ENCODE results near the gene ERC2. TPM values are rescaled to one million over a fixed set of nuclear protein-coding genes. Genes with fewer than 3 reads are reported as not detected.

The ERC2 gene
- total RNA-seq, 1 donor = 0.36 TPM

GRCh38 chr3:55659701-55660100, 808.6 kb downstream of the ERC2 start:
- Histone ChIP-seq H3K36me3 (ENCODE audit: insufficient read depth, low read length) (no peaks in the 10 kb centered on the region), H3K27ac (ENCODE audit: low read depth, low read length) (no peak overlapping the region), H3K4me2 (ENCODE audit: insufficient read depth, low read length) (no peak overlapping the region), H3K4me3 (ENCODE audit: insufficient read depth, low read length) (no peak overlapping the region), H3K27me3 (ENCODE audit: insufficient read depth, low read length) (no peaks in the 10 kb centered on the region), H3K79me2 (ENCODE audit: insufficient read depth, low read length) (no peaks in the 10 kb centered on the region), H3K4me1 (ENCODE audit: insufficient read depth, low read length) (peaks cover 9% of the 10 kb centered on the region), H3K9me3 (ENCODE audit: low read depth, low read length) (no peaks in the 10 kb centered on the region), H4K20me1 (ENCODE audit: insufficient read depth, low read length) (no peaks in the 10 kb centered on the region), H2AFZ (ENCODE audit: low read length) (no peak overlapping the region)
- TF ChIP-seq CTCF (IDR thresholded peaks at IDR 0.05; ENCODE audit: extremely low read depth, low read depth, low read length) = no peak
- DNase-seq (ENCODE audit: insufficient read length, low spot score, missing footprints) = no peak

- Histone ChIP-seq H3K27me3 (ENCODE audit: insufficient read depth, low read length) (no peaks in the 10 kb centered on the region), H4K20me1 (ENCODE audit: insufficient read depth, low read length) (no peaks in the 10 kb centered on the region), H3K9me3 (ENCODE audit: low read depth, low read length) (no peaks in the 10 kb centered on the region), H3K79me2 (ENCODE audit: insufficient read depth, low read length) (no peaks in the 10 kb centered on the region), H3K4me3 (ENCODE audit: insufficient read depth, low read length) (no peak overlapping the region), H3K27ac (ENCODE audit: low read depth, low read length) (no peak overlapping the region), H3K4me1 (ENCODE audit: insufficient read depth, low read length) (peaks cover 9% of the 10 kb centered on the region), H3K4me2 (ENCODE audit: insufficient read depth, low read length) (no peak overlapping the region), H3K36me3 (ENCODE audit: insufficient read depth, low read length) (no peaks in the 10 kb centered on the region), H2AFZ (ENCODE audit: low read length) (no peak overlapping the region)
- TF ChIP-seq CTCF (IDR thresholded peaks at IDR 0.05; ENCODE audit: extremely low read depth, low read depth, low read length) = no peak
- no peak for DNase-seq (ENCODE audit: insufficient read length, low spot score, missing footprints)
These were observed 809.3 kb downstream of the ERC2 start for GRCh38 chr3:55658690-55659562.

GRCh38 chr3:55658270-55658669, 810.0 kb downstream of the ERC2 start:
- Histone ChIP-seq H3K36me3 (ENCODE audit: insufficient read depth, low read length) (no peaks in the 10 kb centered on the region), H3K27me3 (ENCODE audit: insufficient read depth, low read length) (no peaks in the 10 kb centered on the region), H3K4me2 (ENCODE audit: insufficient read depth, low read length) (no peak overlapping the region), H3K9me3 (ENCODE audit: low read depth, low read length) (no peaks in the 10 kb centered on the region), H4K20me1 (ENCODE audit: insufficient read depth, low read length) (no peaks in the 10 kb centered on the region), H3K27ac (ENCODE audit: low read depth, low read length) (no peak overlapping the region), H3K4me1 (ENCODE audit: insufficient read depth, low read length) (peaks cover 8% of the 10 kb centered on the region), H3K4me3 (ENCODE audit: insufficient read depth, low read length) (no peak overlapping the region), H3K79me2 (ENCODE audit: insufficient read depth, low read length) (no peaks in the 10 kb centered on the region), H2AFZ (ENCODE audit: low read length) (no peak overlapping the region)
- DNase-seq (ENCODE audit: insufficient read length, low spot score, missing footprints) = no peak
- TF ChIP-seq CTCF (IDR thresholded peaks at IDR 0.05; ENCODE audit: extremely low read depth, low read depth, low read length) = no peak

GRCh38 chr3:55655544-55655943, 812.7 kb downstream of the ERC2 start:
- H2AFZ ChIP-seq (ENCODE audit: low read length) = no peak overlapping the region

More at GRCh38 chr3:55655544-55655943, 812.7 kb downstream of the ERC2 start:
- no peak for TF ChIP-seq CTCF (IDR thresholded peaks at IDR 0.05; ENCODE audit: extremely low read depth, low read depth, low read length)
- no peak overlapping the region for H3K4me3 ChIP-seq (ENCODE audit: insufficient read depth, low read length)
- H4K20me1 ChIP-seq (ENCODE audit: insufficient read depth, low read length) = no peaks in the 10 kb centered on the region
- H3K4me2 ChIP-seq (ENCODE audit: insufficient read depth, low read length) = no peak overlapping the region
- no peak overlapping the region for H3K27ac ChIP-seq (ENCODE audit: low read depth, low read length)
- no peaks in the 10 kb centered on the region for H3K79me2 ChIP-seq (ENCODE audit: insufficient read depth, low read length)
- DNase-seq (ENCODE audit: insufficient read length, low spot score, missing footprints) = no peak
- no peaks in the 10 kb centered on the region for H3K4me1 ChIP-seq (ENCODE audit: insufficient read depth, low read length)
- H3K36me3 ChIP-seq (ENCODE audit: insufficient read depth, low read length) = no peaks in the 10 kb centered on the region
- H3K27me3 ChIP-seq (ENCODE audit: insufficient read depth, low read length) = peaks cover 3% of the 10 kb centered on the region
- H3K9me3 ChIP-seq (ENCODE audit: low read depth, low read length) = no peaks in the 10 kb centered on the region

All from osteoblast (primary cell).